ENCODE measurements around the gene NUMB. TPM values are rescaled to one million over a fixed set of nuclear protein-coding genes. Genes with fewer than 3 reads are reported as not detected.
A peak's percentile ranks its signal among the peaks of the same experiment; 100 is the strongest.

NUMB gene
- total and polyA plus RNA-seq, 2 of the 13 experiments (the other 11 are each of a cell fraction or from before 2014, with no cell fraction given), result 20.3 to 71.1 TPM

GRCh38 chr14:73491256-73492042 lies 33.1 kb upstream of the NUMB start (continued):
- TF ChIP-seq, protein P1, sequence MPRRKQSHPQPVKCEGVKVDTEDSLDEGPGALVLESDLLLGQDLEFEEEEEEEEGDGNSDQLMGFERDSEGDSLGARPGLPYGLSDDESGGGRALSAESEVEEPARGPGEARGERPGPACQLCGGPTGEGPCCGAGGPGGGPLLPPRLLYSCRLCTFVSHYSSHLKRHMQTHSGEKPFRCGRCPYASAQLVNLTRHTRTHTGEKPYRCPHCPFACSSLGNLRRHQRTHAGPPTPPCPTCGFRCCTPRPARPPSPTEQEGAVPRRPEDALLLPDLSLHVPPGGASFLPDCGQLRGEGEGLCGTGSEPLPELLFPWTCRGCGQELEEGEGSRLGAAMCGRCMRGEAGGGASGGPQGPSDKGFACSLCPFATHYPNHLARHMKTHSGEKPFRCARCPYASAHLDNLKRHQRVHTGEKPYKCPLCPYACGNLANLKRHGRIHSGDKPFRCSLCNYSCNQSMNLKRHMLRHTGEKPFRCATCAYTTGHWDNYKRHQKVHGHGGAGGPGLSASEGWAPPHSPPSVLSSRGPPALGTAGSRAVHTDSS (CRISPR knock-in tag; conservative IDR thresholded peaks at IDR 0.05), result 0 out of 2 replicates have a peak, but pooled peaks have one; percentile 3
- TF ChIP-seq ZNF260 (CRISPR knock-in tag; IDR thresholded peaks at IDR 0.05; ENCODE audit: borderline replicate concordance, low read depth) (no peak), HES4 (CRISPR knock-in tag; IDR thresholded peaks at IDR 0.05; ENCODE audit: borderline replicate concordance) (0 out of 2 replicates have a peak, but pooled peaks have one; percentile 47), SAP130 (CRISPR knock-in tag; IDR thresholded peaks at IDR 0.05; ENCODE audit: low read depth) (peak; percentile 33), STAT5B (CRISPR knock-in tag; IDR thresholded peaks at IDR 0.05) (no peak), ZNF512B (CRISPR knock-in tag; IDR thresholded peaks at IDR 0.05; ENCODE audit: borderline replicate concordance) (no peak), ZNF232 (CRISPR knock-in tag; IDR thresholded peaks at IDR 0.05; ENCODE audit: borderline replicate concordance) (peak; percentile 59; the same call in 1 of the 2 replicates), ZNF878 (CRISPR knock-in tag; IDR thresholded peaks at IDR 0.05) (no peak), KAT7 (CRISPR knock-in tag; IDR thresholded peaks at IDR 0.05; ENCODE audit: borderline replicate concordance) (0 out of 2 replicates have a peak, but pooled peaks have one; percentile 13), ATF4 (CRISPR knock-in tag; IDR thresholded peaks at IDR 0.05) (0 out of 4 replicates have a peak, but pooled peaks of 1 of the 2 experiments have one; percentile 10), ZNF562 (CRISPR knock-in tag; IDR thresholded peaks at IDR 0.05; ENCODE audit: borderline replicate concordance) (no peak)
- TF ChIP-seq, protein P2, sequence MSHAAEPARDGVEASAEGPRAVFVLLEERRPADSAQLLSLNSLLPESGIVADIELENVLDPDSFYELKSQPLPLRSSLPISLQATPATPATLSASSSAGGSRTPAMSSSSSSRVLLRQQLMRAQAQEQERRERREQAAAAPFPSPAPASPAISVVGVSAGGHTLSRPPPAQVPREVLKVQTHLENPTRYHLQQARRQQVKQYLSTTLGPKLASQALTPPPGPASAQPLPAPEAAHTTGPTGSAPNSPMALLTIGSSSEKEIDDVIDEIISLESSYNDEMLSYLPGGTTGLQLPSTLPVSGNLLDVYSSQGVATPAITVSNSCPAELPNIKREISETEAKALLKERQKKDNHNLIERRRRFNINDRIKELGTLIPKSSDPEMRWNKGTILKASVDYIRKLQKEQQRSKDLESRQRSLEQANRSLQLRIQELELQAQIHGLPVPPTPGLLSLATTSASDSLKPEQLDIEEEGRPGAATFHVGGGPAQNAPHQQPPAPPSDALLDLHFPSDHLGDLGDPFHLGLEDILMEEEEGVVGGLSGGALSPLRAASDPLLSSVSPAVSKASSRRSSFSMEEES (CRISPR knock-in tag; IDR thresholded peaks at IDR 0.05), result 0 out of 2 replicates have a peak, but pooled peaks have one; percentile 45
- TF ChIP-seq, protein P3, sequence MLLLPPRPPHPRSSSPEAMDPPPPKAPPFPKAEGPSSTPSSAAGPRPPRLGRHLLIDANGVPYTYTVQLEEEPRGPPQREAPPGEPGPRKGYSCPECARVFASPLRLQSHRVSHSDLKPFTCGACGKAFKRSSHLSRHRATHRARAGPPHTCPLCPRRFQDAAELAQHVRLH (CRISPR knock-in tag; IDR thresholded peaks at IDR 0.05; ENCODE audit: borderline replicate concordance, low read depth), result 0 out of 2 replicates have a peak, but pooled peaks have one; percentile 16
- TF ChIP-seq, protein P4, sequence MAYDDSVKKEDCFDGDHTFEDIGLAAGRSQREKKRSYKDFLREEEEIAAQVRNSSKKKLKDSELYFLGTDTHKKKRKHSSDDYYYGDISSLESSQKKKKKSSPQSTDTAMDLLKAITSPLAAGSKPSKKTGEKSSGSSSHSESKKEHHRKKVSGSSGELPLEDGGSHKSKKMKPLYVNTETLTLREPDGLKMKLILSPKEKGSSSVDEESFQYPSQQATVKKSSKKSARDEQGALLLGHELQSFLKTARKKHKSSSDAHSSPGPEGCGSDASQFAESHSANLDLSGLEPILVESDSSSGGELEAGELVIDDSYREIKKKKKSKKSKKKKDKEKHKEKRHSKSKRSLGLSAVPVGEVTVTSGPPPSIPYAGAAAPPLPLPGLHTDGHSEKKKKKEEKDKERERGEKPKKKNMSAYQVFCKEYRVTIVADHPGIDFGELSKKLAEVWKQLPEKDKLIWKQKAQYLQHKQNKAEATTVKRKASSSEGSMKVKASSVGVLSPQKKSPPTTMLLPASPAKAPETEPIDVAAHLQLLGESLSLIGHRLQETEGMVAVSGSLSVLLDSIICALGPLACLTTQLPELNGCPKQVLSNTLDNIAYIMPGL (CRISPR knock-in tag; IDR thresholded peaks at IDR 0.05; ENCODE audit: borderline replicate concordance in 1 of 2, low read depth in 1 of 2), result no peak
- TF ChIP-seq, protein P5, sequence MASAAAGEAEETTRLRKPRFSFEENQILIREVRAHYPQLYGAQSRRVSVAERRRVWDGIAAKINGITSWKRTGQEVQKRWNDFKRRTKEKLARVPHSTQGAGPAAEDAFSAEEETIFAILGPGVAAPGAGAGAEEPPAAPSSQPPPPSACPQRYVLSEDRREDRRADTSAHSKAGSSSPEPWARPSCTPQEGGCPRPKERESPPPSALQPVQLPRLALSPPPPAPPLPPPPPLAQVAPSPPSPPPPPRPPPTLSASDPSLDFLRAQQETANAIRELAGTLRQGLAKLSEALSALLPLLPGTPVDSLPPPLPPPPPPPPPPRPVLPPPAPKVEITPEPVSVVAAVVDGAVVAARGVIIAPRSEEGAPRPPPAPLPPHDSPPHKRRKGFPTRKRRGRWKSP (CRISPR knock-in tag; IDR thresholded peaks at IDR 0.05), result peak; percentile 35; the same call in 1 of the 2 replicates
